ENCODE results near the gene ERCC1.
"Not testable (repeated sequence)": the region's sequence is repeated elsewhere in the genome, so short reads cannot be mapped to it uniquely, and the experiment has no call there.

ERCC1 gene

GRCh38 chr19:45428384-45429231, 4.9 kb upstream of the ERCC1 start:
- no peak for FAIRE-seq

GRCh38 chr19:45424191-45425058, 708 bp upstream of the ERCC1 start:
- no peak for FAIRE-seq

DNA sequence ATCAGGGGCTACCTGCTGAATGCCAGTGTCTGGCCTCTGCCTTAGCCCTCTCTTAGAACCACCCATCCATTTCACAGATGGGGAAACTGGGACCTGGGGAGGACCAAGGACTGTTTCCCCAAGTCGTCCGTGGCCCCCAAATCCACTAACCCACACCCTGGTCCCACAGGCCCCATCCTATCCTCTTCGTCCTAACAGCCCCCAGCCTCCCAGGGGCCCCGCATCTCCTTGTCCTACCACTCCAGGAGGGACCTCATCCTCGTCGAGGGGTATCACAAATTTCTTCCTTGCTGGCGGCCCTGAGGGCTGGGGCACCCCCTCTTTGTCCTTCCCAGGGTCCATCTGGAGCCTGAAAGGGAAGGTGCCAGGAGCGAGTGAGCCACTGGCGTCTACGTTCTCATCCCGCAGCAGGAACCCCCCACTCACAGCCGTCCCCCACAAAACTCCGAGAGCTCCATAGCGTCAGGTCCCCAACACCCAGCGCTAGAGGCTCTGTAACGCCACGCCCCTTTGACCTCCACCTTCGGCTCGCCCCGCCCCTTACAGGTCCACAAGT, 606 bp downstream of the ERCC1 start:
- FAIRE-seq: no peak

- no peak for FAIRE-seq
These were observed 1.7 kb downstream of the ERCC1 start for GRCh38 chr19:45421947-45422498.

- no peak for FAIRE-seq
These were observed 2.8 kb downstream of the ERCC1 start for GRCh38 chr19:45420871-45421270.

- no peak for FAIRE-seq
These were observed 3.4 kb downstream of the ERCC1 start for GRCh38 chr19:45420356-45420755.

GRCh38 chr19:45419895-45420294, 3.8 kb downstream of the ERCC1 start:
- no peak for FAIRE-seq

- no peak for FAIRE-seq
These were observed 4.3 kb downstream of the ERCC1 start for GRCh38 chr19:45419396-45419795.

DNA sequence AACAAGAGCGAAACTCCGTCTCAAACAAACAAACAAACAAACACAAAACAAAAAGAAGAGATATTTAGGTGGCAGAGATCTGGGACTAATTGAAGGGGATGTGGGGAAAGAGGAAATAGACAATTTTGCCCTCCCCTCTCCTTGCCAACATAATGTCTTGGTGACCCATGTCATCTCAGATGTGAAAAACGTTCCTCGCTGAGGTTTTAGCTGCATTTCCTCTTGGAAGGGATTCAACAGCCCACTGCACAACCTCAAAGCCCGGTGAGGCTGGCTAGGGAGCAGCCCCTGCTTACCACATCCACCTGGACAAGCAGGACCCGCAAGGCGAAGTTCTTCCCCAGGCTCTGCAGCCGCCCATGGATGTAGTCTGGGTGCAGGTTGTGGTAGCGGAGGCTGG, 4.9 kb downstream of the ERCC1 start:
- FAIRE-seq: no peak

GRCh38 chr19:45417151-45417550, 6.6 kb downstream of the ERCC1 start:
- FAIRE-seq: no peak

- FAIRE-seq: no peak
These were observed 9.2 kb downstream of the ERCC1 start for GRCh38 chr19:45414468-45414867.

DNA sequence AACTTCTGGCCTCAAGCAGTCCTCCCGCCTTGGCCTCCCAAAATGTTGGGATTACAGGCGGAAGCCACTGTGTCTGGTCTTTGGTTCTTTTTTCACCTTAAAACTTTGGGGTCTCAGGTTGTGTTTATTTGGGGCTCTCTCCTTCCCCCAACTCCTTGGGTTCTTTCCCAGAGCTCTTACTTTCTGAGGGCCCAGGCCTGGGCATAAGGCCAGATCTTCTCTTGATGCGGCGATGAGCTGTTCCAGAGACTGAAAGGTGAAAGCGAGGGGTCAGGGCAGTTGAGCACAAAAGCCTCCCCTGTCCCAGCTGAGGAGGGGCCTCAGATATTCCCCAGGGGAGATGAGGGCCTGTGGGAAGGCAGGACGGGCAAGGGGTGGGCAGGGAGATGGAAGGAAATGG, 10.2 kb downstream of the ERCC1 start:
- FAIRE-seq: no peak

- not testable (repeated sequence) for FAIRE-seq
These were observed 13.4 kb downstream of the ERCC1 start for GRCh38 chr19:45410330-45410729.

DNA sequence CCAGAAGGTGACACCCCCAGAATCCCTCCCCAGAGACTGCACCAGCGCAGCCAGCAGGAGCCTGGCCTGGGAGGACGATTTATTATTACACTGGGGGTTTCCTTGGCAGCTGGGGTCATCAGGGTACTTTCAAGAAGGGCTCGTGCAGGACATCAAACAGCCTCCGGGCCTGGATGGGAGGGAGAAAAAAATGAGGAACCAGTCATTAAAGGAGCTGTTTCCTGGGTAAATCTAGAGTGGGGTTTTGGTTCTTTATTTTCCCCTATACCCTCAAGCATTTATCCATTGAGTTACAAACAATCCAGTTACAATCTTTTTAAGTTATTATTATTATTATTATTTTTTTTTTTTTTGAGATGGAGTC, 14.2 kb downstream of the ERCC1 start:
- no peak for FAIRE-seq

DNA sequence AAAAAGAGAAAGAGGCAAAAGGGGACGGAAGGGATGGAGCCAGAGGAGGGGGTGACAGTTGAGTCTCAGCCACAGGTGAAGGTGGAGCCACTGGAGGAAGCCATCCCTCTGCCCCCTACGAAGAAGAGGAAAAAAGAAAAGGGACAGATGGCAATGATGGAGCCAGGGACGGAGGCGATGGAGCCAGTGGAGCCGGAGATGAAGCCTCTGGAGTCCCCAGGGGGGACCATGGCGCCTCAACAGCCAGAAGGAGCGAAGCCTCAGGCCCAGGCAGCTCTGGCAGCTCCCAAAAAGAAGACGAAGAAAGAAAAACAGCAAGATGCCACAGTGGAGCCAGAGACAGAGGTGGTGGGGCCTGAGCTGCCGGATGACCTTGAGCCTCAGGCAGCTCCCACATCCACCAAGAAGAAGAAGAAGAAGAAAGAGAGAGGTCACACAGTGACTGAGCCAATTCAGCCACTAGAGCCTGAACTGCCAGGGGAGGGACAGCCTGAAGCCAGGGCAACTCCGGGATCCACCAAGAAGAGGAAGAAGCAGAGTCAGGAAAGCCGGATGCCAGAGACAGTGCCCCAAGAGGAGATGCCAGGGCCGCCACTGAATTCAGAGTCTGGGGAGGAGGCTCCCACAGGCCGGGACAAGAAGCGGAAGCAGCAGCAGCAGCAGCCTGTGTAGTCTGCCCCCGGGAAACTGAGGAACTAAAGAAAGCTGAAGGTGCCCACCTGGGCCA, 14.7 kb downstream of the ERCC1 start:
- no peak for FAIRE-seq

GRCh38 chr19:45408121-45408520, 15.6 kb downstream of the ERCC1 start:
- no peak for FAIRE-seq

DNA sequence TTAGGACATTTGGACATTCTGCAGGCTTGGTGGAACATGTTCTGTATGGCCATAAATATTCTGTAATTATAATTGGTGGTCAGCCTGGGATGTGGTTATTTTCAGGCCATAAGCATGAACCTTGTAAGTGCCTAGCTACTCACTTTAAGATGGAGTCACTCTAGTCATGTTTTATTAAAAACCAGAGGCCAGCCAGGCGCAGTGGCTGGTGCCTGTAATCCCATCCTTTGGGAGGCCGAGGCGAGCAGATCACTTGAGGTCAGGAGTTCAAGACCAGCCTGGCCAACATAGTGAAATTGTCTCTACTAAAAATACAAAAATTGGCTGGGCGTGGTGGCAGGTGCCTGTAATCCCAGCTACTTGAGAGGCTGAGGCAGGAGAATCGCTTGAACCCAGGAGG, 16.1 kb downstream of the ERCC1 start:
- not testable (repeated sequence) for FAIRE-seq

DNA sequence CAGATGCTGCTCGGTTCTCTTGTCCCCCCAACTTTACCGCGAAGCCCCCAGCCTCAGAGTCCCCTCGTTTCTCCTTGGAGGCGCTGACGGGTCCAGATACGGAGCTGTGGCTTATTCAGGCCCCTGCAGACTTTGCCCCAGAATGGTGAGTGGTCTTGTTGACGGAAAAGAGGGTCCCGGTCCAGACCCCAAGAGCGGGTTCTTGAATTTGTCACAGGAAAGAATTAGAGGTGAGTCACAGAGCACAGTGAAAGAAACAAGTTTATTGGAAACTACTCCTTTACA, 16.7 kb downstream of the ERCC1 start:
- no peak for FAIRE-seq

GRCh38 chr19:45406226-45407090, 17.3 kb downstream of the ERCC1 start, which contains the start of gene POLR1G:
Gene POLR1G (plus strand): TSS chr19:45406644. CDS start chr19:45406697, 53 bp downstream.
- no peak for FAIRE-seq

DNA sequence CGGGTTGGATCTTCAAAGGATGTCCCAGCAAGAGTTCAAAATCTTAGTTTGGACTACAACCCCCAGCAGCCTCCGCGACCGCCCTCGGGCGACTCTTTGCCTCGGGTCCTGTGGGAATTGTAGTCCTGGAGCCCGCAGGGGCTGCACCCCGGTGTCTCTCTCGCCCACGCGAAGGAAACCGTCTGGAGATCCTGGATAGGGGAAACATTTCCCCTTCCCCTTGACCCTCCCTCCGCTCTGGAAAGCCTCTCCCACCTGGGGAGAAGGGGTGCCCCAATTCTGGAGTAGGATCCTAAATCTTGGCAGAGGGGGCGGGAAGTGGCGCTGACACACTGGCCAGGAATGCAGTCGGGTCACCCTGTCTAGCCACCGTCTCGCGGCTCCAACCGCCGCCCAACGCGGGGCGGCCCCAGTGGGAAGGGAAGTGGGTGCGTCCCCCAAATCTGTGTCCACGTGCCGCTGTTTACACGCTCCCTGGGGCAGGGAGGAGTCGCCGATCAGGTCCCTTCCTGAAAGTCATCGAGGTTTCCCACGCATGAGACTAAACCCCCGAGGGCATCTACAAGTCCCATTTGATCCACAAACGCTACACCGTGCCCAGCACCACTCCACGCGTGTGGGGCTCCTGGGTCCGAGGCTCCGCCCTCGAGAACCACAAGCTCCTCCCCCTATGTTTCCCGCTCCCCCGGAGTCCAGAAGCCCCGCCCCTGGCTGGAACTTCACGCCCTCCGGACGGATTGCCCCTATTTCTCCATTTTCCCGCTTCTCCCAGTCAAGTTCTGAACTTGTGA, 18.1 kb downstream of the ERCC1 start:
- no peak for FAIRE-seq
